Osteoblast (primary cell): ENCODE results near the gene AQR. TPM values are rescaled to one million over a fixed set of nuclear protein-coding genes. Genes with fewer than 3 reads are reported as not detected.
"Not testable (repeated sequence)": the region's sequence is repeated elsewhere in the genome, so short reads cannot be mapped to it uniquely, and the experiment has no call there.

ENCODE experiments used
- DNase-seq: peaks from one replicate; pipeline ENCODE4 v3.0.0; 2011; ENCODE audit warnings: low spot score, mixed read lengths; ENCODE audit not compliant: insufficient read length; ENCODE audit errors: missing footprints
- H2AFZ ChIP-seq: 2 replicates; pipeline ENCODE4 v1.6.0; 2011; ENCODE audit warnings: mild to moderate bottlenecking, low read length
- H3K27ac ChIP-seq: 2 replicates; pipeline ENCODE4 v1.5.1; 2011; ENCODE audit warnings: mild to moderate bottlenecking, low read depth, low read length, moderate library complexity
- H3K27me3 ChIP-seq: 2 replicates; pipeline ENCODE4 v1.6.0; 2012; ENCODE audit warnings: mild to moderate bottlenecking, control low read depth, inconsistent platforms, low read length, moderate library complexity; ENCODE audit not compliant: insufficient read depth
- H3K36me3 ChIP-seq: 2 replicates; pipeline ENCODE4 v1.5.1; 2011; ENCODE audit warnings: mild to moderate bottlenecking, low read length, control low read depth, moderate library complexity; ENCODE audit not compliant: insufficient read depth
- H3K4me1 ChIP-seq: 2 replicates; pipeline ENCODE4 v1.5.1; 2011; ENCODE audit warnings: mild to moderate bottlenecking, low read length, control low read depth, moderate library complexity; ENCODE audit not compliant: insufficient read depth
- H3K4me2 ChIP-seq: 2 replicates; pipeline ENCODE4 v1.6.0; 2011; ENCODE audit warnings: mild to moderate bottlenecking, low read length; ENCODE audit not compliant: insufficient read depth
- H3K4me3 ChIP-seq: fragments of 200-600 bp; sonication (generic); 3 replicates; pipeline ENCODE4 v1.5.1; 2012; ENCODE audit warnings: mild to moderate bottlenecking, low read length, inconsistent platforms; ENCODE audit not compliant: insufficient read depth
- H3K79me2 ChIP-seq: 2 replicates; pipeline ENCODE4 v1.6.0; 2012; ENCODE audit warnings: mild to moderate bottlenecking, low read length, control low read depth, inconsistent platforms; ENCODE audit not compliant: insufficient read depth
- H3K9me3 ChIP-seq: 2 replicates; pipeline ENCODE4 v1.5.1; 2011; ENCODE audit warnings: low read depth, low read length, control low read depth
- H4K20me1 ChIP-seq: 2 replicates; pipeline ENCODE4 v1.6.0; 2012; ENCODE audit warnings: mild to moderate bottlenecking, low read length, control low read depth; ENCODE audit not compliant: insufficient read depth
- CTCF ChIP-seq: IDR thresholded peaks from 2 replicates; pipeline ENCODE4 v1.5.1; 2011; ENCODE audit warnings: mild to moderate bottlenecking, low read depth, low read length, moderate library complexity; ENCODE audit errors: extremely low read depth
- total RNA-seq: library from RNA; depleted of rRNA; stranded (reverse); fragments of >200 nt; gene quantifications from 2 replicates; pipeline ENCODE4 v1.2.3, GENCODE V29; 2012

Gene AQR
- total RNA-seq, 1 donor, result 24.6 TPM

GRCh38 chr15:34941831-34942230, 27.7 kb downstream of the AQR start:
- H3K36me3 ChIP-seq, result peaks cover 27% of the 10 kb centered on the region
- no peak for TF ChIP-seq CTCF
- DNase-seq, result no peak
- H2AFZ ChIP-seq, result no peak overlapping the region
- no peaks in the 10 kb centered on the region for H3K9me3 ChIP-seq
- no peak overlapping the region for H3K27ac ChIP-seq
- no peaks in the 10 kb centered on the region for H3K27me3 ChIP-seq
- H3K4me2 ChIP-seq, result no peak overlapping the region
- H3K4me1 ChIP-seq, result peaks cover 7% of the 10 kb centered on the region
- H4K20me1 ChIP-seq, result peaks cover 6% of the 10 kb centered on the region
- no peak overlapping the region for H3K4me3 ChIP-seq
- H3K79me2 ChIP-seq, result no peaks in the 10 kb centered on the region

GRCh38 chr15:34941185-34941698, 28.3 kb downstream of the AQR start:
- Histone ChIP-seq H3K4me1 (peaks cover 7% of the 10 kb centered on the region), H3K79me2 (no peaks in the 10 kb centered on the region), H3K4me3 (no peak overlapping the region), H3K27me3 (no peaks in the 10 kb centered on the region), H3K36me3 (peaks cover 27% of the 10 kb centered on the region), H3K27ac (no peak overlapping the region), H3K4me2 (no peak overlapping the region), H3K9me3 (no peaks in the 10 kb centered on the region), H4K20me1 (peaks cover 6% of the 10 kb centered on the region), H2AFZ (no peak overlapping the region)
- DNase-seq, result no peak
- TF ChIP-seq CTCF, result no peak

GRCh38 chr15:34933432-34933975, 36.0 kb downstream of the AQR start:
- Histone ChIP-seq H3K36me3 (peaks cover 45% of the 10 kb centered on the region), H3K9me3 (no peaks in the 10 kb centered on the region), H3K27me3 (no peaks in the 10 kb centered on the region), H4K20me1 (no peaks in the 10 kb centered on the region), H2AFZ (no peak overlapping the region), H3K4me2 (no peak overlapping the region), H3K4me3 (no peak overlapping the region), H3K27ac (no peak overlapping the region), H3K4me1 (no peaks in the 10 kb centered on the region), H3K79me2 (no peaks in the 10 kb centered on the region)
- no peak for TF ChIP-seq CTCF
- no peak for DNase-seq

GRCh38 chr15:34928349-34928748, 41.2 kb downstream of the AQR start:
- H3K79me2 ChIP-seq, H2AFZ ChIP-seq, H3K4me2 ChIP-seq, H3K4me1 ChIP-seq, H3K4me3 ChIP-seq, DNase-seq, H3K9me3 ChIP-seq, H3K27me3 ChIP-seq, H3K27ac ChIP-seq, H4K20me1 ChIP-seq: not testable (repeated sequence)
- peaks cover 45% of the 10 kb centered on the region for H3K36me3 ChIP-seq
